Panc1 (cell line): ENCODE data around the gene TMCC1.

Experiments
- REST ChIP-seq, 2 experiments: IDR thresholded peaks; 2 replicates each; pipeline ENCODE4 v1.6.1; 2011 to 2012; ENCODE audit warnings: low read depth in 2 of 2, control low read depth in 1 of 2, low read length in 1 of 2, mild to moderate bottlenecking in 1 of 2, moderate library complexity in 1 of 2; ENCODE audit not compliant: insufficient read depth in 1 of 2
- TF ChIP-seq, protein P1 (sequence below): fragments of 450-650 bp; IDR thresholded peaks from 2 replicates; pipeline ENCODE4 v1.5.1; 2017; ENCODE audit warnings: mild to moderate bottlenecking

DNA sequence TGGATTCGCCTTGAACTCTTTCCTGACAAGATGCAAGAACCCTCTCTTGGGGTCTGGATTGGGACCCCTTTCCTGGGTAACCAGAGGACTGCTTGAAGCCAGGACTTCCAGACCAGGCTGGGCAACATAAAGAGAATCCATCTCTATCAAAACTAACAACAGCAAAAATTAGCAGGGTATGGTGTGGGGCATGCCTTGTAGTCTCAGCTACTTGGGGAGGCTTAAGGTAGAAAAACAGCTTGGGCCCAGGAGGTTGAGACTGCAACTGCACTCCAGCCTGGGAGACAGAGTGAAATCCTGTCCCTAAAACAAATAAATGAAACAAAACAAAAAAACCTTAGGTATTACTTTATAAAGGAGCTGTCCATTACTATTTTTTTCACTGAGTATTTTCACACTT lies 193.9 kb downstream of the TMCC1 start:
- TF ChIP-seq, protein P1, sequence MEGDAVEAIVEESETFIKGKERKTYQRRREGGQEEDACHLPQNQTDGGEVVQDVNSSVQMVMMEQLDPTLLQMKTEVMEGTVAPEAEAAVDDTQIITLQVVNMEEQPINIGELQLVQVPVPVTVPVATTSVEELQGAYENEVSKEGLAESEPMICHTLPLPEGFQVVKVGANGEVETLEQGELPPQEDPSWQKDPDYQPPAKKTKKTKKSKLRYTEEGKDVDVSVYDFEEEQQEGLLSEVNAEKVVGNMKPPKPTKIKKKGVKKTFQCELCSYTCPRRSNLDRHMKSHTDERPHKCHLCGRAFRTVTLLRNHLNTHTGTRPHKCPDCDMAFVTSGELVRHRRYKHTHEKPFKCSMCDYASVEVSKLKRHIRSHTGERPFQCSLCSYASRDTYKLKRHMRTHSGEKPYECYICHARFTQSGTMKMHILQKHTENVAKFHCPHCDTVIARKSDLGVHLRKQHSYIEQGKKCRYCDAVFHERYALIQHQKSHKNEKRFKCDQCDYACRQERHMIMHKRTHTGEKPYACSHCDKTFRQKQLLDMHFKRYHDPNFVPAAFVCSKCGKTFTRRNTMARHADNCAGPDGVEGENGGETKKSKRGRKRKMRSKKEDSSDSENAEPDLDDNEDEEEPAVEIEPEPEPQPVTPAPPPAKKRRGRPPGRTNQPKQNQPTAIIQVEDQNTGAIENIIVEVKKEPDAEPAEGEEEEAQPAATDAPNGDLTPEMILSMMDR = no peak
- no peak for TF ChIP-seq REST (IDR thresholded peaks at IDR 0.05; ENCODE audit: insufficient read depth in 1 of 2, low read depth in 2 of 2, low read length in 1 of 2)
